Dedifferentiated amniotic fluid mesenchymal stem cell (primary cell): ENCODE data around the gene MIA.
"Not testable (repeated sequence)": the region's sequence is repeated elsewhere in the genome, so short reads cannot be mapped to it uniquely, and the experiment has no call there.

ENCODE experiments used
- DNase-seq: peaks from one replicate; pipeline ENCODE4 v3.0.0-alpha.2; 2016; ENCODE audit errors: extremely low spot score

The MIA gene

GRCh38 chr19:40774916-40775631 is at the start of gene MIA:
MIA (plus strand) TSS chr19:40775521; CDS start chr19:40775543, 22 bp downstream.
- no peak for DNase-seq

DNA sequence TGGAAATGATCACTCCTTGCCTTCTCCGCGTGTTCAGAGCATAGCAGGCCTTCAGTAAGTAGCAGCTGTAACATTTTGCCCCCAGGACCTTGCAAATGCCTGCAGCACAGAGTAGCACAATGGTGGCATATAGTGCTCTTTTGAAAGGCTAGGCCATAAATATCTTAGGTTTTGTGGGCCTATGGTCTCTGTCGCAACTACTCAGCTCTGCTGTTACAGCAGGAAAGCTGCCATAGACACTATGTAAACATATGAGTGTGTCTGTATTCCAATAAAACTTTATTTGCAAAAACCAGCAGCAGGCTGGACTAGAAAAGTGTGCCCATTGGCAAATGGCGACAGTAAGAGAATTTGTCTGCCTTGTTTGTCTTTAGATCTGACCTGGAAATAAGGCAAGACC is 49.0 kb upstream of the MIA start:
- DNase-seq: no peak

- DNase-seq: not testable (repeated sequence)
Observed at GRCh38 chr19:40730065-40730464, 45.3 kb upstream of the MIA start.

DNA sequence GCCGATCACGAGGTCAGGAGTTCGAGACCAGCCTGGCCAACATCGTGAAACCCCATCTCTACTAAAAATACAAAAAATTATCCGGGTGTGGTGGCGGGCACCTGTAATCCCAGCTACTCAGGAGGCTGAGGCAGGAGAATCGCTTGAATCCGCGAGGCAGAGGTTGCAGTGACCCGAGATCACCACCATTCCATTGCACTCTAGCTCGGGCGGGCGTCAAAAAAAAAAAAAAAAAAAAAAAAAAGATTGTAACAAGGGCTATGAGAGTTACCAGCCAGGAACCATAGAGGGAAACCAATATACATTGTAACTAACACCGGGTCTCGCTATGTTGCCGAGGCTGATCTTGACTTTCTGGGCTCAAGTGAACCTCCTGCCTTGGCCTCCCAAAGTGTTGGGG is 43.0 kb upstream of the MIA start:
- DNase-seq: not testable (repeated sequence)

GRCh38 chr19:40733149-40733548 is 42.2 kb upstream of the MIA start:
- DNase-seq: no peak

DNA sequence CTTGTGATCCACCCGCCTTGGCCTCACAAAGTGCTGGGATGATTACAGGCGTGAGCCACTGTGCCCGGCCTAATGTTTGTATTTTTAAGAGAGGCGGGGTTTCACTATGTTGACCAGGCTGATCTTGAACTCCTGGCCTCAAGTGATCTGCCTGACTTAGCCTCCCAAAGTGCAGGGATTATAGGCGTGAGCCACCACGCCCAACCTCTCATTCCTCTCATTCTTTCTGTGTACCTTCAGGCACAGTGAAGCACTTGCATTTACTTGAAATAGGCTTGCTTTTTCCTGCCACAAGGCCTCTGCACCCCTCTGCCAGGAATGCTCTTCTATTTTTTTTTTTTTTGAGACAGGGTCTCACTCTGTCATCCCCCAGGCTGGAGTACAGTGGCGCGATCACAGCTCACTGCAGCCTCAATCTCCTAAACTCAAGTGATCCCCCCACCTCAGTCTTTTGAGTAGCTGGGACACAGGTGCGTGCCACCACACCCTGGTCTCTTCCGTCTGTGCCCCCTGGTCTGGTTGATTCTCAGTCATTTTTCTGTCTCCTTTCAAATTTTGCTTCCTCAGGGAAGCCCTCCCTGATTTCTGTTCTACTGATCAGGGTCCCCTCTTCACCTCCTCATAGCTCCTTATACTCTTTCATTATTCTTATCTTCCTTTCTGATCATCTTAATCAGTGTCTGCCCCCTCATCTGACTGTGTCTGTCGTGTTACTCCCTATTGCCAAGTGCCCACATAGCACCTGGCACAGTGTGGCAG is 40.1 kb upstream of the MIA start:
- DNase-seq: no peak

- no peak for DNase-seq
Observed at GRCh38 chr19:40736661-40737060, 38.7 kb upstream of the MIA start.

- no peak for DNase-seq
Observed at GRCh38 chr19:40737102-40737644, 38.1 kb upstream of the MIA start.

DNA sequence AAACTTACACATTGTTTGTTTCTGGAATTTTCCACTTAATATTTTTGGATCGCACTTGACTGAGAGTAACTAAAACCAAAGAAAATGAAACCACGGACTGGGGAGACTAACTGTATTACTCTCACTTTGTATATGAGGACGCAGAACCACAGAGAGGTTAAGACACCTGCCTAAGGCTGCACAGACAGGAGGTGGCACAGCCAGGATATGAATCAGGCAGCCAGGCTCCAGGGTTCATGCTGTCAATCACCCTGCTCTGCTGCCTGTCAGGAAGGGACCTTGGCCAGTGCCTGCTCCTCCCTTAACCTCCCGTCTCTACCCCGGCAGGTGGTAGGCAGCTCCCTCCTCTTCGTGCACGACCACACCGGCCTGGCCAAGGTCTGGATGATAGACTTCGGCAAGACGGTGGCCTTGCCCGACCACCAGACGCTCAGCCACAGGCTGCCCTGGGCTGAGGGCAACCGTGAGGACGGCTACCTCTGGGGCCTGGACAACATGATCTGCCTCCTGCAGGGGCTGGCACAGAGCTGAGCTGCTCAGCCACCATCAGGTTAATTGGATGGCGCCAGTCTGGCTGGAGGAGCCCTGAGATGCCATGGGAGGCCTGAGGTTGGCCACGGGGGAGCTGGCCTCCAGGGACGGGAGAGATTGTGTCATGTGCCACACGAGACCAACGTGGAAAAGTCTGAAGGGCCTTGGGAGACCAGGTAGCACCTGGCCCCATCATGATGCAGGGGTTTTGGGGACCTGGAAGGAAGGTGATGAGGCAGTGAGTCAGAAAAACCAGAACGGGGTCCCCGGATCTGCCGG is 36.1 kb upstream of the MIA start:
- DNase-seq: no peak

DNA sequence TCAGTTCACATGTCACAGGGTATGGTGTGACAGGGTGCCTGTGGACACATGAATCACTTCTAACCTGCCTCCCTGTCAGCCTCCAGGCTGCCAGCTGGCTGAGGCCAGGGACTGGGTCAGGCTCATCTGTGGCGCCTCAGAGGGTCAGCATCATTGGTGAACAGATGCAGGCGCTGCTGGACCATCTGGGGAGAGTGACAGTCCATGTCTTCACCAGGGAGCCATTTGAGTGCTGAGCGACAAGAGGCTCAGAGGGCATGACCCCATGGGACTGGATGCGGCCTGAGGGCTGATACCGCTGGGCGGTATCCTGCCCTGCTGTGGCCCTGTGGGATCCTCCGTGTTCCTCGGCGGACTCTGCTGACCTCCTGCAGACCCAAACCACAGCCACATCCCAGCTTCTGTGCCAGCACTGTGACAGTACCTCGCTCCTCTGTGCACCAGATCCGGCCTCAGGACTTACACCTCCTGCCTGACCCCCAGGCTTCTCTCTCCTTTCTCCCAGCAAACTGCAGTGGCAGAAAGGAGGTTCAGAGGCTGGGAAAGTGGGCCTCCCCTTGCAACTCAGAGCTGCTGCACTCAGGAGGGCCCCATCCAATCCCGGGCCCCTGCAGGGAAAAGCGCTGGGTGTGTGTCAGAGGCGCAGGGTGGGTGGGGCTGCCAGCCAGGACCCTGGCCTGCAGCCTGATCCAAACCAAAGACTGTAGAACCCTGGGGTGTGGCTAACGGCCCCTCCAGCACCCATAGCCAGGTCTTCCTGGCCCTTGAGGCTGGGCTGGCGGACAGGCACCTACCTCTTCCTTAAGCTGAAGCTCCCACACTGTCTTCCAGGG is 35.2 kb upstream of the MIA start:
- no peak for DNase-seq

DNA sequence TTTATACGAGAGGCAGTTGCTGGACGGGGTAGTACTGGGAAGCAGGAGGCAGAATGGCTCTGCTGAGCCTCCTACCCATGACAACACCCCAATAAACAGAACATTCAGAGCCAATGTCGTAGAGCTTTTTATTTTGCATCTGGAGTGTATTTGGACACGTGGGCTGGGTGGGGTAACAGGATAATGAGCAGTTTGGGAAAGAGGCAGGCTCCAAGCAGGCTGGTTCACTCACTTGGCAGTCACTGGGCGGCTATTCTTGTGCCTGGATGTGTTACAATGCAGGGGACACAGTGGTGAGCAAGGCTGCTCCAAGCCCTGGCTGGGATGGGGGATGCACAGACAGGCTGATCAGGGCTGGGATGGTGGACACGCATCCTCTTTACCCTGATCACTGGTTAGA is 34.6 kb upstream of the MIA start:
- peak; percentile 58 for DNase-seq

DNA sequence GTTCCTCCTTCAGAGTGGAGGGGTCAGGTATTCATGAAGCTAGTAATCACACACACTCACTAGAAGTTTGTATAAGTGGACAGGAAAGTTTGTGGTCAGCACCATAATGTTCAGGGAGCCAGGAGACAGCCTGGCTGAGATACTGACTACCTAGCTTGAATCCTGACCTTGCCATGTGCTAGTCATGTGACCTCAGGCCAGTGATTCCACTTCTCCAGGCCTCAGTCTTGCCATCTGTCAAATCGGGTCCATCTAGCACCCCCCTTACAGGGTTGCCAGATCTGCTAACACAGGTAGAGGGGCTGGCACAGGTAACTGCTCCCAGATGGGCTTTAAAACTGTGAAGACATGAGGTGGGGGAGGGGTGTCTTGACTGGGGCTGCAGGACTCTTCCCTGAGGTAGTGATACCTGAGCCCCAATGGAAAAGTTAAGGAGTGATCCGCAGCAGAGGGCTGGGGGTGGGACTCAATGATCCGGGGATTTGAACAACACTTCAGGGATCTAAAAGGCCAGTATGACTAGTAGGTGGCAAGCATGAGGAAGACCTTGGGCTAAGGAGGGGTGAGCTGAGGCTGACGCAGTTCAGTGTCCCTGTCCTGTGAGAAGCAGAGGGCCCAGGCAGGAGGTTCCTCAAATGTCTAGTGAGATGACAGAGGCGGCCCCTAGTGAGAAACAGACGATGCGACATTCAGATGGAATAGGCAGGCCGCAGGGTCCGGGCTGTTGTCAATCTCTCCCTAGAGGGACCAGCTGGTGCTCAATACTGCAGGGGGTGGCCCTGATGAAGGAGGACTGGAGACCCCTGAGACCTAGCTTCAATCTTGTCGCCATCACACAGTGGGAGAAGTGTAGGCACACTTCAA is 33.6 kb upstream of the MIA start:
- DNase-seq: no peak

DNA sequence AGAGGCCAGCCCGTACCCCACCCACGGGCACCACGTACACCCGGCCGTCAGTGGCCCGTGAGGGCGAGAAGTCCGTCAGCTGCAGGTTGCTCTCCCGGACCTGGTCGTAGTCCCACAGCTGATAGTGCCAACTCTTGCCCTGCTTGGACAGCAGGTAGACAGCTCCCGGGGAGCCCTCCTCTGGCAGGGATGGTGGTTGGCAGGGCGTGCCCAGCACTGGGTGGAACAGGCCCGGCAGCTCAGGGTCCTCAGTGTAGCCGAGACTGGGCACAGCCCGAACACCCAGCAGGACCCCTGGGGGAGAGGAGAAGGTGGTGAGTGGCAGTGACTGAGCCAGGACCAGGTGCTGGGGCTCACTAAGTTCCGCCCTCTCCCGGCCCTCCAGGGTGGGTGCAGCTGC is 32.8 kb upstream of the MIA start:
- no peak for DNase-seq

GRCh38 chr19:40742886-40743285 is 32.4 kb upstream of the MIA start:
- DNase-seq: no peak

DNA sequence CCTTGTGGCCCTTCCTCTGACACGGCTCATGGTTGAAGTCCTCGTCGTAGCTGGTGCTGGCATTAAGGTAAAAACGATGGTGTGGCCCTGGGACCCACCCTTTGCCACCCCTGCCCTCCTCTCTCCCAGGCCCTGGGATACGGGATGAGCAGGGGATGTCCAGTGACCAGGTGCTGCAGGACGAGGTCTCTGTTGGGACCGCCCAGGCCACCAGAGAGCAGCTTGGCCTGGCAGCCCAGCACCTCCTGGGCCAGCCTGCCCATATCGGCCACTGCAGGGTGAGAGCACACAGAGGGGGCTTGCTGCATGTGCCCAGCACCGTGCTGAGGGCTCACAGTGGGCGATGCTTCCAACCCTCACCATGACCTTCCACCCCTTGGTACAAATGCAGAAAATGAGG is 31.4 kb upstream of the MIA start:
- no peak for DNase-seq

DNA sequence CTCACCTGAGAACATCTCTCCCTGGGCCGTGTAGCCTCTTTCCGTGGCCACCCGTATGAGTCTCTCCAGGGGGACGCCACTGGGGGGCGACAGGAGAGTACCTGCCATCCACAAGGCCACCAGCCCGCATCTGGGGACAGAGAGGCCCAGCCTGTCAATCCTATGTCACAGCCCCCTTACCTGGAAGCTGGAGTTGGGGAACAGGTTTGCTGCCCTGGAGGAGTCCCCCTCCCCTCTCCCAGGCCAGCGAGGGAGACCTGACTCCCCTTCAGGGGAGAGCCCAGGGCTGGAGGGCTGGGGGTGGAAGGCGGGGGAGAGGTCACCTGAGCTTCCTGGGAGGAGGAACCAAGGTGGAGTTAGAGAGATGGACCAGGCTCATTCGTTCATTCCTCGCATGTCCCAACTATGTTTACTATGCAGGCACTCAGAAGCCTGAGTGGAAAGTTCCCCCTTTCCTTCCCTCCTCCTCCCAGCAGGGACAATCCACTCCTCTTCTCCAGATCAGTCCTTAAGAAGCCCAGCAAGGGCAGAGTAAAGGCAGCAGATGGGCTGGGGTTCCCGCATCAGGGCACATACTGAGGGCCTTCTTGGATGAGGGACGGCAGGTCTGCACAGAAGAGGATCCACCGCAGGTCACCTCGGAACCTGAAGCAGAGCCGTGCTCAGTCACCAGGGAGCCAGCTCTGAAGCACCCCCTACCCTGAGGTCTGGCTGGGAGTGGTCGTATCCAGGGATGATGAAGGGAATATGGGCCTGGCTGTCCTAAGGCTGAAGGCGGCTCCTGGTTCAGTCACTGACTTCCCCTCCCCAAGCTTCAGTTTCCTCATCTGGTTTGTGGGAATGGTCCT is 30.5 kb upstream of the MIA start:
- DNase-seq: no peak

DNA sequence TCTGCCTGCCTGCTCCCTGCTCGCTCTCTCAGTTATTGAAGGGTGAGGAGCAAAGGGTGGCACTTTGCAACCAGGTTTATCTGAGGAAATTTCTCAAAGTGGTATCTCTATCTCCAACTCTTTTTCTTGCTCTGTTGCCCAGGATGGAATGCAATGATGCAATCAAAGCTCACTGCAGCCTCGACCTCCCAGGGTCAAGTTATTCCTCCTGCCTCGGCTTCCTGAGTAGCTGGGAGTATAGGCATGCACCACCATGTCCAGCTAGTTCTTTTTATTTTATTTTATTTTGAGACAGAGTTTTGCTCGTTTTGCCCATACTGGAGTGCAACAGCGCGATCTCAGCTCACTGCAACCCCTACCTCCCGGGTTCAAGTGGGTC is 29.9 kb upstream of the MIA start:
- DNase-seq: peak; percentile 38

DNA sequence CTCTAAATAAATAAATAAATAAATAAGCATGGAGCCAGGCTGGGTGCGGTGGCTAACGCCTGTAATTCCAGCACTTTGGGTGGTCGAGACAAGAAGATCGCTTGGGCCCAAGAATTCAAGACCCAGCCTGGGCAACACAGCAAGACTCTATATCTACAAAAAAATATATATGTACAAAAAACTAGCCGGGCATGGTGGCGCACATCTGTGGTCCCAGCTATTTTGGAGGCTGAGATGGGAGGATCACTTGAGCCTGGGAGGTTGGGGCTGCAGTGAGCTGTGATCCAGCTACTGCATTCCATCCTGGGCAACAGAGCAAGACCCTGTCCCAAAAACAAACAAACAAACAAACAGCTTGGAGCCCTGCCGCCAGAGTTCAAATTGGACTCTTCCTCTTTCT is 27.8 kb upstream of the MIA start:
- DNase-seq: no peak

- DNase-seq: peak; percentile 100
Observed at GRCh38 chr19:40750058-40750873, 25.1 kb upstream of the MIA start, which contains the start of gene ACTMAP. ACTMAP (minus strand) TSS chr19:40750477; CDS start chr19:40749803, 674 bp downstream.
